CD4-positive, CD25-positive, alpha-beta regulatory T cell (primary cell): ENCODE measurements around the gene VMP1. TPM values are rescaled to one million over a fixed set of nuclear protein-coding genes. Genes with fewer than 3 reads are reported as not detected.

ENCODE experiments used
- ATAC-seq, 2 donors: fragments of 150-1000 bp; cut with Tn5 transposase; one replicate each; pipeline ENCODE4 v1.10.0; 2021; ENCODE audit warnings: low read depth in 2 of 2, moderate number of reproducible peaks in 2 of 2, moderate library complexity in 1 of 2
- DNase-seq, 3 donors: peaks; one replicate each; pipeline versions ENCODE4 v3.0.0 to v3.0.0-alpha.2; 2012 to 2022; ENCODE audit warnings: mixed read lengths in 1 of 3
- H3K27ac ChIP-seq: one replicate; pipeline ENCODE4 v1.7.0; 2013; ENCODE audit warnings: mild to moderate bottlenecking, low read length; ENCODE audit not compliant: insufficient read depth, poor library complexity, severe bottlenecking
- H3K27me3 ChIP-seq: one replicate; pipeline ENCODE4 v1.7.0; 2013; ENCODE audit warnings: low read length; ENCODE audit not compliant: control insufficient read depth, insufficient read depth
- H3K36me3 ChIP-seq: one replicate; pipeline ENCODE4 v1.7.0; 2013; ENCODE audit warnings: mild to moderate bottlenecking, low read length, moderate library complexity; ENCODE audit not compliant: control insufficient read depth, insufficient read depth
- H3K4me1 ChIP-seq: 2 replicates; pipeline ENCODE4 v1.7.0; 2013; ENCODE audit warnings: mild to moderate bottlenecking, low read length; ENCODE audit not compliant: insufficient read depth, control insufficient read depth, poor library complexity, severe bottlenecking
- H3K4me3 ChIP-seq: one replicate; pipeline ENCODE4 v1.7.0; 2013; ENCODE audit warnings: low read depth, mild to moderate bottlenecking, low read length, moderate library complexity
- H3K9me3 ChIP-seq, 2 experiments: 1 replicate in 1 of 2; 2 replicates in 1 of 2; pipeline ENCODE4 v1.7.0; 2013; ENCODE audit warnings: low read length in 2 of 2, mild to moderate bottlenecking in 1 of 2, moderate library complexity in 1 of 2; ENCODE audit not compliant: control insufficient read depth in 2 of 2
- H3K27ac Mint-ChIP-seq, 3 donors: one replicate each; pipeline ENCODE4 v1.8.0; 2020 to 2022; ENCODE audit warnings: mild to moderate bottlenecking in 3 of 3, mixed read lengths in 3 of 3, moderate library complexity in 2 of 3
- H3K27me3 Mint-ChIP-seq: one replicate; pipeline ENCODE4 v1.8.0; 2022; ENCODE audit warnings: mild to moderate bottlenecking, mixed read lengths
- H3K36me3 Mint-ChIP-seq: one replicate; pipeline ENCODE4 v1.8.0; 2020; ENCODE audit warnings: mixed read lengths
- H3K4me1 Mint-ChIP-seq, 4 donors: one replicate each; pipeline ENCODE4 v1.8.0; 2020 to 2022; ENCODE audit warnings: mixed read lengths in 4 of 4, mild to moderate bottlenecking in 1 of 4
- H3K4me3 Mint-ChIP-seq, 4 donors: one replicate each; pipeline ENCODE4 v1.8.0; 2020 to 2022; ENCODE audit warnings: mild to moderate bottlenecking in 4 of 4, mixed read lengths in 4 of 4, moderate library complexity in 3 of 4
- H3K9me3 Mint-ChIP-seq, 7 donors: one replicate each; pipeline ENCODE4 v1.8.0; 2020 to 2022; ENCODE audit warnings: mixed read lengths in 7 of 7, mild to moderate bottlenecking in 3 of 7, moderate library complexity in 2 of 7
- polyA plus RNA-seq, 4 donors: library from polyadenylated mRNA; unstranded; fragments of 300-500 nt; fragmentation: Illumina TruSeq; gene quantifications; one replicate each; pipeline ENCODE4 v1.2.3, GENCODE V29; 2021
- total RNA-seq: library from RNA; stranded (reverse); gene quantifications from one replicate; pipeline ENCODE4 v1.2.3, GENCODE V29; 2022

The VMP1 gene
- total and polyA plus RNA-seq, 5 donors from 2014 or later, result 50.3 to 238 (median 73.4) TPM

DNA sequence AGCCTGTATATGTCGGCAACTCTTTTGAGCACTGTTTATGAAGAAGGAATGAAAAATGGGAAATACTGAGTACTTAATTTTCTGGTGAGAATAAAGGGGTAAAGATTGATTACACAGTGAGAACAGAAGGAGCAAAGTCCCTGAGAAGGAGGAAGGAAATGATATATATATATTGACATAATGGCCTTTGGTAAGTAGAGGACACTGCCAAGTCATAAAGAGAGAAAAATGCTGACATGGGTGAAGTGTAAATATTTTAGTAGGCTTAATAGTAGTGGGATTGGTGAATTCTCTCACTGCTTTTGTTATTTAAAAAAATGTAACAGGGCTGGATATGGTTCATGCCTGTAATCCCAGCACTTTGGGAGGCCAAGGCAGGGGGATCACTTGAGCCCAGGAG is 16.2 kb downstream of the VMP1 start:
- Histone ChIP-seq H3K36me3 (no peaks in the 10 kb centered on the region), H3K27me3 (no peaks in the 10 kb centered on the region), H3K4me1 (no peaks in the 10 kb centered on the region), H3K27ac (no peak overlapping the region), H3K9me3 (no peaks in the 10 kb centered on the region), H3K4me3 (no peak overlapping the region)
- Mint-ChIP-seq H3K4me3 (no peak overlapping the region), H3K27me3 (no peaks in the 10 kb centered on the region), H3K36me3 (peaks cover 3% of the 10 kb centered on the region), H3K4me1 (peaks cover 38 to 44% (median 40%) of the 10 kb centered on the region in 4 donors), H3K27ac (peak overlapping the region in 1 of 3 donors; percentile 90), H3K9me3 (no peaks in the 10 kb centered on the region)
- ATAC-seq (no peak), DNase-seq (no peak)

DNA sequence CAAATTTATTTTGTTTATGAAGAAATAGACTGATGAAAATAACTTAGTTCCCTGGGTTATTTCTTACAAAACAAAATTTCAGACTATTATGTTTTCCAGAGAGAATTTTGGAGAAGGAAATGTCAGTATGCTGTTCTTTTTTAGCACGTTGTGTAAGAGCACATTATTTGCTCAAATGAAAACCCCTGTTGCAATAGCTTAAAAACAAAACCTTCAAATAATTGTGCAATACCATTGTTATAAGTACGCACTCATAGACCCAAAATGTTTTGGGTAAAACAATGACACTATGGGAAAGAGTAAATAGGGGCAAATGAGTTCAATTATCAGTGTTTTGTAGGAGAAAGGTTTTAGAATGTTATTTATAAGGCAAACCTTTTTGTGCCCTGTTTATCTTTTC is 18.2 kb downstream of the VMP1 start:
- peaks cover 31 to 51% (median 41%) of the 10 kb centered on the region in 4 donors for H3K4me1 Mint-ChIP-seq
- H3K4me3 Mint-ChIP-seq, result no peak overlapping the region
- H3K36me3 ChIP-seq, result no peaks in the 10 kb centered on the region
- no peaks in the 10 kb centered on the region for H3K9me3 Mint-ChIP-seq
- H3K27ac ChIP-seq, result no peak overlapping the region
- H3K4me3 ChIP-seq, result no peak overlapping the region
- H3K9me3 ChIP-seq, result no peaks in the 10 kb centered on the region
- no peaks in the 10 kb centered on the region for H3K4me1 ChIP-seq
- H3K36me3 Mint-ChIP-seq, result no peaks in the 10 kb centered on the region
- DNase-seq, result no peak
- ATAC-seq, result no peak
- no peaks in the 10 kb centered on the region for H3K27me3 Mint-ChIP-seq
- no peak overlapping the region for H3K27ac Mint-ChIP-seq
- H3K27me3 ChIP-seq, result no peaks in the 10 kb centered on the region

DNA sequence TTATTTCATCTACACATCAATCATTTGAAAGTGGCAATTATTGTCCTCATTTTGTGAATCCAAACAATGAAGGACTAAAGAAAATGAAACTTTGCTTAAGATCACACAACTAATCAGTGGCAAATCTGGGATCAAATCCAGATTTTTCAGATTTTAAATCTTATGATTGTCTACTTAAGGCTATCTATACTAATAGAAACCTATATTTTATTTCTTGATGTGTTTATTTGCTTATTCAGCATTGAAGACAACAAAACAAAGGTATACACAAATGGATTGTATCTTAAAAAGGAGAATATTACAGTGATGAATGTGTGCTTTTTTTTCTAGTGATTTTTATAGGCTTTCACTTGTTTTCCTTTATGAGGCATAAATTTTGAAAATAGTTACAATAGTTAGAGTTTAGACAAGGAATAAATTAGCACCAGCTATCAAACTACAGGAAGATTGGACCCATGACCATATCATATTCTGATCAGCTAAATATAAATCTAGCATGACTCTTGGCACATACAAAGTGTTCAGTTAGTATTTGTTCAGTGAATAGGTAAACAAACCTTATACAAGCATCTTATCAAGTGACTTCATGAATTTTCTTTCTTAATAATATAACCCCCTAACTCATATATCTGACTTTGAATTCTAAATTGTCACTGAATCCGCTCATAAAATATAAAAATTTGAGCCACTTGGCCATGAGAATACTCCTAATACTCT is 20.5 kb downstream of the VMP1 start:
- Histone ChIP-seq H3K27me3 (no peaks in the 10 kb centered on the region), H3K4me3 (no peak overlapping the region), H3K9me3 (no peaks in the 10 kb centered on the region), H3K4me1 (no peaks in the 10 kb centered on the region), H3K27ac (no peak overlapping the region), H3K36me3 (peaks cover 3% of the 10 kb centered on the region)
- Mint-ChIP-seq H3K27ac (no peak overlapping the region), H3K4me1 (peaks cover 28 to 43% (median 38%) of the 10 kb centered on the region in 4 donors), H3K27me3 (no peaks in the 10 kb centered on the region), H3K4me3 (no peak overlapping the region), H3K9me3 (no peaks in the 10 kb centered on the region), H3K36me3 (no peaks in the 10 kb centered on the region)
- no peak for DNase-seq
- ATAC-seq, result no peak

DNA sequence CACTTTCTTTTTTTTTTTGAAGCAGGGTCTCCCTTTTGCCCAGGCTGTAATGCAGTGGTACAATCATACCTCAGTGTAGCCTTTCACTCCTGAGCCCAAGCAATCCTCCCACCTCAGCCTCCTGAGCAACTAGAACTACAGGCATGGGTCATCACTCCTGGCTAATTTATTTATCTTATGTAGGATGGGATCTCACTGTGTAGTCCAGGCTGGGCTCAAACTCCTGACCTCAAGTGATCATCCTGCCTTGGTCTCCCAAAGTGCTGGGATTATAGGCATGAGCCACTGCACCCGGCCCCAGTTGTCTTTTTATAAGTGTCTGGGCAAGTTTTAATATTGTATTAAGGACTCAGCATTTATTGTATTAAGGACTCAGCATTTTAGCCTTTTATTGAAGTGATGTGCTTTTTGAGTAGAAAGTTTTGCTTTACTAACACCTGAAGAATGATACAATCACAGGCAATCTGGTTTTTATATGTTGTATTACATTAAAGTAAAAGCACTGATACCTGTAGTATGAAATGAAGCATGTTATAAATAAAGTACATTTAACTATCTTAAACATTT is 22.9 kb downstream of the VMP1 start:
- Histone ChIP-seq H3K27me3 (no peaks in the 10 kb centered on the region), H3K4me1 (no peaks in the 10 kb centered on the region), H3K36me3 (peaks cover 4% of the 10 kb centered on the region), H3K9me3 (no peaks in the 10 kb centered on the region), H3K27ac (no peak overlapping the region), H3K4me3 (no peak overlapping the region)
- ATAC-seq (no peak), DNase-seq (no peak)
- Mint-ChIP-seq H3K4me3 (no peak overlapping the region), H3K9me3 (no peaks in the 10 kb centered on the region), H3K27me3 (no peaks in the 10 kb centered on the region), H3K27ac (no peak overlapping the region), H3K4me1 (peaks cover 21 to 34% (median 25%) of the 10 kb centered on the region in 4 donors), H3K36me3 (peaks cover 9% of the 10 kb centered on the region)

DNA sequence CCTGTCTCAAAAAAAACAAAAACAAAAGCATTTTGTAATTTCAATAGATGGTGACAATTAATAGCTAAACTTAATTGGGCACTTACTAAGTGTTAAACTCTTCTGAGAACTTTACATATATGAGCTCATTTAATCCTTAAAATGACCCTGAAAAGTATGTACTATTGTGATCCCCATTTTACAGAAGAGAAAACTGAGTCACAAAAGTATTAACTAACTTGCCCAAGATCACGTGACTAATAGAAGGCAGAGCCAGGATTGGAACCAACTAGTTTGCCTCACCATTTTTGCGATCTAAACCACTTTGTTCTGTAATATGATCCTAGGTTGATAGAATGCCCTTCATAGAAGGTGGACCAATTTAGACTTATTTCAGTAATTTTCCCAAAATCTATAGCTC is 26.2 kb downstream of the VMP1 start:
- no peak overlapping the region for H3K4me3 Mint-ChIP-seq
- peaks cover 17% of the 10 kb centered on the region for H3K36me3 Mint-ChIP-seq
- no peak overlapping the region for H3K27ac Mint-ChIP-seq
- DNase-seq (no peak), ATAC-seq (no peak)
- no peak overlapping the region for H3K27ac ChIP-seq
- H3K9me3 Mint-ChIP-seq, result no peaks in the 10 kb centered on the region
- H3K9me3 ChIP-seq, result no peaks in the 10 kb centered on the region
- H3K4me1 Mint-ChIP-seq, result peaks cover 9 to 15% (median 12%) of the 10 kb centered on the region in 4 donors
- no peaks in the 10 kb centered on the region for H3K27me3 ChIP-seq
- H3K36me3 ChIP-seq, result peaks cover 8% of the 10 kb centered on the region
- H3K4me1 ChIP-seq, result no peaks in the 10 kb centered on the region
- H3K4me3 ChIP-seq, result no peak overlapping the region
- H3K27me3 Mint-ChIP-seq, result no peaks in the 10 kb centered on the region

DNA sequence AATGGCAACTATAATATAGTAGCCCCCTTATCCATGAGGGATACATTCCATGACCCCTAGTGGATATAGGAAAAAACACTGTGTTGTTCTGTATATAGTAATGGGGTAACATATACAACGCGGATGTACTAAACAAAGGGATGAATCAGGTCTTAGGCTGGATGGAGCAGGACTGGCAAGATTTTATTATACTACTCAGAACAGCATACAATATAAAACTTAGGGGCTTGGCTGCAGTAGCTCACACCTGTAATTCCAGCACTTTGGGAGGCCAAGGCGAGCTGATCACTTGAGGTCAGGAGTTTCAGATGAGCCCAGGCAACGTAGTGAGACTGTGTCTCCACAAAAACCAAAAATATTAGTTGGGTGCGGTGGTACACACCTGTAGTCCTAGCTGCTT is 26.8 kb downstream of the VMP1 start:
- DNase-seq (no peak), ATAC-seq (no peak)
- no peak overlapping the region for H3K27ac ChIP-seq
- H3K27me3 Mint-ChIP-seq, result no peaks in the 10 kb centered on the region
- H3K27ac Mint-ChIP-seq, result no peak overlapping the region
- H3K4me3 ChIP-seq, result no peak overlapping the region
- no peaks in the 10 kb centered on the region for H3K9me3 ChIP-seq
- H3K36me3 Mint-ChIP-seq, result peaks cover 17% of the 10 kb centered on the region
- H3K27me3 ChIP-seq, result no peaks in the 10 kb centered on the region
- no peaks in the 10 kb centered on the region for H3K4me1 ChIP-seq
- peaks cover 8% of the 10 kb centered on the region for H3K36me3 ChIP-seq
- H3K9me3 Mint-ChIP-seq, result no peaks in the 10 kb centered on the region
- H3K4me1 Mint-ChIP-seq, result peaks cover 5 to 12% (median 11%) of the 10 kb centered on the region in 4 donors
- no peak overlapping the region for H3K4me3 Mint-ChIP-seq

DNA sequence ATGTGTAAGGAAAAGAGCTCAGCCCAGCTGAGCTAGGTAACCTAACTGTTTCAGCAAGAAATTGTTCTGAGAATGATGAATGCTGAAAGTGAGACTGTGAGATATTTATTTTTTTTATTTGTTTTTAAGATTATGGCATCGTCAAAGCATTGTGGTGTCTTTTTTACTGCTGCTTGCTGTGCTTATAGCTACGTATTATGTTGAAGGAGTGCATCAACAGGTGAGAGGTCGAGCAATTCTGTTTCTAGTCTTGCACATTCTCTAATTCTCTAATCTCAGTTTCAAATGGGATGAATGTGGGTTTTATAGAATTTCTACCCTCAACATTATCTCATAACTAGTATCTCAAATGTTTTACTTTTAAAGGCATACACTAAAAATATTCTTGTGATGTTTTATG is 29.9 kb downstream of the VMP1 start:
- H3K27ac ChIP-seq, result no peak overlapping the region
- no peaks in the 10 kb centered on the region for H3K27me3 ChIP-seq
- H3K4me3 ChIP-seq, result no peak overlapping the region
- H3K36me3 ChIP-seq, result peaks cover 14% of the 10 kb centered on the region
- H3K36me3 Mint-ChIP-seq, result peaks cover 22% of the 10 kb centered on the region
- peaks cover 0 to 4% (median 1%) of the 10 kb centered on the region in 4 donors for H3K4me1 Mint-ChIP-seq
- H3K27ac Mint-ChIP-seq, result no peak overlapping the region
- H3K9me3 ChIP-seq, result no peaks in the 10 kb centered on the region
- H3K4me1 ChIP-seq, result no peaks in the 10 kb centered on the region
- no peaks in the 10 kb centered on the region for H3K27me3 Mint-ChIP-seq
- no peaks in the 10 kb centered on the region for H3K9me3 Mint-ChIP-seq
- DNase-seq (no peak), ATAC-seq (no peak)
- H3K4me3 Mint-ChIP-seq, result no peak overlapping the region

DNA sequence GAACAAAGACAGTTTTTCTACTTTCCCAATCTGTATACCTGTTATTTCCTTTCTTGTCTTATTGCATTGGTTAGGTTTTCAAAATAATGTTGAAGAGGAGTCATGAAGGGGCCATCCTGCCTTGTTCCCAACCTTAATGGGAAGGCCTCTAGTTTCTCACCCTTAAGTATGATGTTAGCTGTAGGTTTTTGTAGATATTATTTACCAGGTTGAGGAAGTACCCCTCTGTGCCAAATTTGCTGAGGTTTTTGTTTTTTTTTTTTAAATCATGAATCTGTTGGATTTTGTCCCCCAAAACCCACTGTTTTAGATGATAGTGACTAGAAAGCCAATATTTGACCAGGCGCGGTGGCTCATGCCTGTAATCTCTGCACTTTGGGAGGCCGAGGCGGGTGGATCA is 36.4 kb downstream of the VMP1 start:
- H3K4me1 Mint-ChIP-seq, result peaks cover 3 to 15% (median 9%) of the 10 kb centered on the region in 4 donors
- H3K4me3 ChIP-seq, result no peak overlapping the region
- no peaks in the 10 kb centered on the region for H3K9me3 ChIP-seq
- H3K27ac ChIP-seq, result no peak overlapping the region
- H3K4me1 ChIP-seq, result no peaks in the 10 kb centered on the region
- no peaks in the 10 kb centered on the region for H3K27me3 ChIP-seq
- H3K27ac Mint-ChIP-seq, result no peak overlapping the region
- no peaks in the 10 kb centered on the region for H3K27me3 Mint-ChIP-seq
- H3K36me3 Mint-ChIP-seq, result peaks cover 14% of the 10 kb centered on the region
- DNase-seq (no peak), ATAC-seq (no peak)
- no peaks in the 10 kb centered on the region for H3K9me3 Mint-ChIP-seq
- H3K4me3 Mint-ChIP-seq, result no peak overlapping the region
- peaks cover 6% of the 10 kb centered on the region for H3K36me3 ChIP-seq
